ENCODE data around the gene RAMP3. TPM values are rescaled to one million over a fixed set of nuclear protein-coding genes. Genes with fewer than 3 reads are reported as not detected.
"Not testable (repeated sequence)": the region's sequence is repeated elsewhere in the genome, so short reads cannot be mapped to it uniquely, and the experiment has no call there.

RAMP3 gene
- total RNA-seq, 1 donor from 2014 or later = not detected

DNA sequence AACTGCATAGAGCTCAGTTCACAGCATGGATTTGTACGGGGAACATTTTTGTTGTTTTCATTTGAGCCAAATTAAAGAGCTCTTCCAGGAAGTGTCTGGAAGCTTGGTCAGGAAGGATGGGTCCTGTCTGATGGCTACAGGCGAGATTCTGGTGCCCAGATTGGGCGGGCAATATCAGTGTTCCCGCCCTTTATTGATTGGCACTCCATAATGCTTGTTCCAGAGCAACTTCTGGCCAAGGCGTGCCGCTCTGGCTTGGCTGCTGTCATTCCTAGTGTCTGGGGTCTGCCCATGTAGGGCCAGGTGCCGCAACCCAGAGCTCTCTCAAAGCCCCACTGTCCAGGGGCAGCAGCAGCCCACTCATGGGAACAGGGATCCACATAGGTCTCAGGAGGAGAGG is 45.9 kb downstream of the RAMP3 start:
- DNase-seq (ENCODE audit: low spot score) = no peak
- intact Hi-C loops (cut with micrococcal nuclease) = no loop called here
- H3K27me3 Mint-ChIP-seq (ENCODE audit: insufficient read depth) = peaks cover 6% of the 10 kb centered on the region
- peak overlapping the region; percentile 21 for H3K27ac Mint-ChIP-seq
- H3K9me3 Mint-ChIP-seq = peaks cover 12% of the 10 kb centered on the region
- no peak overlapping the region for H3K4me3 Mint-ChIP-seq
- H3K36me3 Mint-ChIP-seq (ENCODE audit: low read depth) = no peaks in the 10 kb centered on the region
- H3K4me1 Mint-ChIP-seq (ENCODE audit: low read depth) = peaks cover 52% of the 10 kb centered on the region

DNA sequence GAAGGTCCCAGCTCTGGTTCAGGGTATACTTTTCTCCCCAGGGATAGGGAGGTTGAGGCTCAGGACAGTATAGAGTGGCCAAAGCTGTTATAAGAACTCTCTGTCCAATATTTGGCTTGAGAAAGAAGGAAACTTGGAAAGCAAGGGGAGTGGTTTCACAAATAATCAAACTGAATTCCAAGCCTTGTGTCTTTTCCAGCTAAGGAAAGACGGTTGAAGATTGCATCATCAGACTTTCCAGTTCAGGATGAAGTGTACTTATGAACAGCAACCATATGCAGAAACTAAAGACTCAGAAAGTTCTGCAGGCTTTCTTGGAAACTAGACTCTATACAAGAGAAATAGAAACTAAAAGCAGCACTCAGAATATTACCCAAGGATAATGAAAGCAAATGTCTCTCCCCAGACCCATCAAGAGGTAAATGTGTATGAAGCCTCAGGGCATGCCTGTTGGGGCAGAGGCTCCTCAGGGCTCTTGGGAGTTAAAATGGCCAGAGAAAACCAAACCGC is 46.4 kb downstream of the RAMP3 start:
- intact Hi-C loops (cut with micrococcal nuclease) = loop anchor here (1.0 kb wide), 1 partner anchor 8 kb away; no protein-coding TSS in a partner anchor
- H3K27me3 Mint-ChIP-seq (ENCODE audit: insufficient read depth) = peaks cover 9% of the 10 kb centered on the region
- DNase-seq (ENCODE audit: low spot score) = peak; percentile 5

DNA sequence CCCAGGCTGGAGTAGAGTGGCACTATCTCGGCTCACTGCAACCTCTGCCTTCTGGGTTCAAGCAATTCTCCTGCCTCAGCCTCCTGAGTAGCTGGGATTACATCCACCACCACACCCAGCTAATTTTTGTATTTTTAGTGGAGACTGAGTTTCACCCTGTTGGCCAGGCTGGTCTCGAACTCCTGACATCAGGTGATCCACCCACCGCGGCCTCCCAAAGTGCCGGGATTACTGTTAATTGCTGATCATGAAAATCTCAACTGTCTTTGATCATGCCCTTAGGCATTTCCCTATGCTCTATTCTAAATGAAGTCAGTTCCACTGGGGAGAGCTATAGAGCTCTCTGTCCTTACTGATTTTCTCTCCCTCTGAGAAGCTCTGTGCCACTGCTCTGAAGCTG is 48.7 kb downstream of the RAMP3 start:
- Mint-ChIP-seq H3K27ac (peak overlapping the region; percentile 13), H3K27me3 (ENCODE audit: insufficient read depth) (peaks cover 14% of the 10 kb centered on the region)

More for the DNA sequence above, 46.4 kb downstream of the RAMP3 start:
- peak overlapping the region; percentile 17 for H3K27ac Mint-ChIP-seq
- peaks cover 12% of the 10 kb centered on the region for H3K9me3 Mint-ChIP-seq
- no peaks in the 10 kb centered on the region for H3K36me3 Mint-ChIP-seq (ENCODE audit: low read depth)
- peak overlapping the region; percentile 42 for H3K4me3 Mint-ChIP-seq
- H3K4me1 Mint-ChIP-seq (ENCODE audit: low read depth) = peaks cover 53% of the 10 kb centered on the region

DNA sequence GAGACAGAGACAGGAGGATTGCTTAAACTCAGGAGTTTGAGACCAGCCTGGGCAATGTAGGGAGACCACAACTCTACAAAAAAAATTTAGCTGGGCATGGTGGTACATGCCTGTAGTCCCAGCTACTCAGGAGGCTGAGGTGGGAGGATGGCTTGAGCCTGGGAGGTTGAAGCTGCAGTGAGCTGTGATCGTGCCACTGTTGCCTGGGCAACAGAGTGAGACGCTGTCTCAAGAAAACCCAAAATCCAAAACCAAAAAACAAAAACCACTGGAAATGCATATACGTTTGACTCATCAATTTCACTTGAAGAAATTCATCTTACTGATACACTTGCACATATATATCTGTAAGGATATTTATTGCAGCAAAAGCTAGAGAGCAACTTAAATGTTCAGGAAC is 52.3 kb downstream of the RAMP3 start:
- H3K4me3 Mint-ChIP-seq; H3K36me3 Mint-ChIP-seq (ENCODE audit: low read depth); H3K9me3 Mint-ChIP-seq; H3K27ac Mint-ChIP-seq; DNase-seq (ENCODE audit: low spot score); intact Hi-C loops (cut with micrococcal nuclease): not testable (repeated sequence)
- peaks cover 27% of the 10 kb centered on the region for H3K27me3 Mint-ChIP-seq (ENCODE audit: insufficient read depth)
- H3K4me1 Mint-ChIP-seq (ENCODE audit: low read depth) = peaks cover 18% of the 10 kb centered on the region

More for the DNA sequence above, 48.7 kb downstream of the RAMP3 start:
- intact Hi-C loops (cut with micrococcal nuclease); H3K36me3 Mint-ChIP-seq (ENCODE audit: low read depth); H3K9me3 Mint-ChIP-seq; H3K4me3 Mint-ChIP-seq; DNase-seq (ENCODE audit: low spot score): not testable (repeated sequence)
- peaks cover 40% of the 10 kb centered on the region for H3K4me1 Mint-ChIP-seq (ENCODE audit: low read depth)

DNA sequence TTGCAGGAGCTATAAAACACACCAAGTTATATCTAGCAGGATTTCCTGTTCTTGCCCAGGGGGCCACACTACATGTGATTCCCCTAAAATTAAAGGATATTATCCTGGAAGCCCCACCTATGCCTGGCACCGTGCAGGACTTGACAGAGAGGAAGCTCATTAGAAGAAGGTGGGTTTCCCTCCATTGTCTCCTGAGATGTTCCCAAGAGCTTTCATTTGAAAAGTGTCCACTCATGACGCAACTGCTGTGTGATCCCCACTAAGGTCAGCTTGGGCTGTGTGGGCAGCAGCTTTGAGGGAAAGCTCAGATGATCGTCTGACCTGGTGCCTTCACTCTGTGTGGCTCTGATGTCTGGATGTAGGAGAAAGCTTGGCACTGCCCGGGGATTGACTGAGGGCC is 53.5 kb downstream of the RAMP3 start:
- peaks cover 36% of the 10 kb centered on the region for H3K27me3 Mint-ChIP-seq (ENCODE audit: insufficient read depth)
- DNase-seq (ENCODE audit: low spot score) = no peak
- H3K27ac Mint-ChIP-seq = no peak overlapping the region
- peaks cover 10% of the 10 kb centered on the region for H3K4me1 Mint-ChIP-seq (ENCODE audit: low read depth)
- no peaks in the 10 kb centered on the region for H3K9me3 Mint-ChIP-seq
- no peaks in the 10 kb centered on the region for H3K36me3 Mint-ChIP-seq (ENCODE audit: low read depth)
- H3K4me3 Mint-ChIP-seq = no peak overlapping the region
- intact Hi-C loops (cut with micrococcal nuclease) = no loop called here

DNA sequence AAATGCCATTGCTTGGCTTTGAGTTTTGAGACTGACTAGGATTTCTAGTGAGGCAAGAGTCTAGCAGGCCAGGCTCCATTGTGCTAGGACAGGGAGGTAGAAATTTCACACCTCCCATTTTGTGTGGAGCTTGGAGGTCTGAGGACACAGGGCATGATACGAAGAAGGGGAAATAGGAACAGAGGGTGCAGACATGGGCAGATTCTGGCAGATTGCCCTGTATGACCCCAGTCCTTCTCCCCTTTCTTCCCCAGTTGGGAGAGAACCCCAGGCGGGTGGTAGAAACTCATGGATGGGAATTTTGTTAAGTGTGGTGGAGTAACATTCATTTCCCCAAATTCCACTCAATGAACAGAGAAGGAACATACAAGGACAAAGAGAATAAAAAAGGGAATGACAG is 54.4 kb downstream of the RAMP3 start:
- no peaks in the 10 kb centered on the region for H3K36me3 Mint-ChIP-seq (ENCODE audit: low read depth)
- H3K4me1 Mint-ChIP-seq (ENCODE audit: low read depth) = peaks cover 10% of the 10 kb centered on the region
- peaks cover 35% of the 10 kb centered on the region for H3K27me3 Mint-ChIP-seq (ENCODE audit: insufficient read depth)
- H3K27ac Mint-ChIP-seq = no peak overlapping the region
- H3K9me3 Mint-ChIP-seq = no peaks in the 10 kb centered on the region
- H3K4me3 Mint-ChIP-seq = no peak overlapping the region
- intact Hi-C loops (cut with micrococcal nuclease) = no loop called here
- no peak for DNase-seq (ENCODE audit: low spot score)

DNA sequence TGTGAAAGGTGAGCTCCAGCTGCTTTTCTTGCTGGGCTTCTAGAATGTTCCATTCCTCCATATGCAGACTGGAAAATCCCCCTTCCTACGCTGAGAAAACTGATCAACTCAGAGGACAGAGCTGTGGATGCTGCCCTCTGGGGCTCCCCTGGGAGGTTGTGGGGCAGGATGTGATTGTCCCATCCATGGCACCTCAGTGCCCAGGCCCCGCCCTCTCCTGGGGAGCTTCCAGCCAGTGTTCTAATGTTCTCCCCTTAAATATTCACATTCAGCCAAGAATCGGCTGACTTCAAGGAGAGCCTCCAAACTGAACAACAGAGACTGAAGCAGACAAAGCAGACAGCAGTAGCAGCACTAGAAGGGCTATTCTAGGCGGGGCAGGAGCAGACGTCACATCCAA is 55.0 kb downstream of the RAMP3 start:
- H3K27me3 Mint-ChIP-seq (ENCODE audit: insufficient read depth) = peaks cover 39% of the 10 kb centered on the region

DNA sequence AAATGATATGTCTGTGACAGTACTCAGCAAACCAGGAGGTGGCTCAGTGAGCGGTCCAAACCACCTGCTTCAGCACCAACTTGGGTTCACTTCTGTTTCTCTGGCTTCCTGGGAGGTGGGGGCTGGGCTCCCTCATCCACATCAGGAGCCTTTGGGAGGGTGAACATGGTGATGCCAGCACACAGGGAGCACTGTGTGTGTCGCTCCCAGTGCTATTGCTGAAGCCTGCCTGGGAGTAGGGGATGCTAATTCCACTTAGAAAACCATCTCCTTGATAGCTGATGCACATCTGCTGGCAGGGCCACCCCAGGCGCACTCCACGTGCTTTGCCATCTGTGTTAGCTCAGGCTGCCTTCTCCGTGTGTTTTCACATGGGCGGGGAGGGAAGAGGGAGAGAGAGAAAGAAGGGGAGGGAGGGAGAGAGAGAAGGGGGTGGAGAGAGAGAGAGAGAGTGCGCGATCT is 58.0 kb downstream of the RAMP3 start:
- Mint-ChIP-seq H3K4me3 (no peak overlapping the region), H3K4me1 (ENCODE audit: low read depth) (no peaks in the 10 kb centered on the region), H3K36me3 (ENCODE audit: low read depth) (no peaks in the 10 kb centered on the region), H3K27ac (no peak overlapping the region), H3K9me3 (no peaks in the 10 kb centered on the region), H3K27me3 (ENCODE audit: insufficient read depth) (peaks cover 36% of the 10 kb centered on the region)
- intact Hi-C loops (cut with micrococcal nuclease) = no loop called here
- DNase-seq (ENCODE audit: low spot score) = no peak

More for the DNA sequence above, 55.0 kb downstream of the RAMP3 start:
- no peak for DNase-seq (ENCODE audit: low spot score)
- Mint-ChIP-seq H3K4me3 (no peak overlapping the region), H3K36me3 (ENCODE audit: low read depth) (no peaks in the 10 kb centered on the region), H3K4me1 (ENCODE audit: low read depth) (peaks cover 10% of the 10 kb centered on the region), H3K27ac (no peak overlapping the region), H3K9me3 (no peaks in the 10 kb centered on the region)
- intact Hi-C loops (cut with micrococcal nuclease) = no loop called here

DNA sequence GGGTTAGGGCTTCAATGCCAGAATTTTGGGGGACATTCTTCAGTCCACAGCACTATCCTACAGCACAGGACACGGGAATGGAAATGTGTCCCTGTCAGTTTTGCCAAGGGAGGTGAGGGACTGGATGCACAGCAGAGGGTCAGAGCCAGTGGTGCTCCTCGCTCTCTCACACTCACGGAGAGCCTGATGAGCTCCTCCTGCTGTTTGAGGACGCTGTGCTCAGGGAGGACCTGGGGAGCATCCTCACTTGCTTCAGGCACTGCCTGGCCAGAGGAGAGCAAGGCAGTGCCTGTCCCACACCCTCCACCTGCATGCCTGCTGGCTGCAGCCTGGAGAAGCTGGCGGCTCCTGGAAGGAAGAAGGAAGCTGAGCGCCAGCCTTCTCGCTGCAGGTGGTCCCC is 58.6 kb downstream of the RAMP3 start:
- no peaks in the 10 kb centered on the region for H3K4me1 Mint-ChIP-seq (ENCODE audit: low read depth)
- H3K36me3 Mint-ChIP-seq (ENCODE audit: low read depth) = no peaks in the 10 kb centered on the region
- H3K27ac Mint-ChIP-seq = no peak overlapping the region
- peaks cover 40% of the 10 kb centered on the region for H3K27me3 Mint-ChIP-seq (ENCODE audit: insufficient read depth)
- no peak overlapping the region for H3K4me3 Mint-ChIP-seq
- no peak for DNase-seq (ENCODE audit: low spot score)
- intact Hi-C loops (cut with micrococcal nuclease) = no loop called here
- no peaks in the 10 kb centered on the region for H3K9me3 Mint-ChIP-seq

DNA sequence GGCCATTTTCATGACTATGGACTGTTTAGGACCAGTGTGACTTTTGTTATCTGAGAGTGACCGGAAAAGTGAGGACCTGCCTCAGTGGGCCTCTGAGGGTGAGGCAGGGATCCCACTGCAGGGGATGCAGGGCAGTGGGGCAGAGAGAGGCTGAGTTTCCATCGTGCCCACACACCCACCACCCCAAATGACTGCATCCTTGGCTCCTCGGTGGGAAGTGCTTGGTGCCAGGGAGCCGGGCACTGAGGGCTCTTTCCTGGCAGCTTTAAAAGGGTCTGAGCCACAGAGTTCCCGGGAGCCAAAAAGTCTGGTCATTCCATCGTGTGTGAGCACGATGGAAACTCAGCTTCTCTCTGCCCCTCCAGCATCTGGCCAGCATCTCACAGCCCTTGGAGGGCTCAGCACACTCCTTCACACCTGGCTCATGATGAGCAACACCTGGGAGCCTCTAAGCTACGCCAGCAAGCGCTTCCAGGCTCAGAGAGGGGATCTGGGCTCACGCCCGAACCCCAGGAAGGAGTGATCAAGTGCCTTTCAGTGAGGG is 59.1 kb downstream of the RAMP3 start:
- Mint-ChIP-seq H3K36me3 (ENCODE audit: low read depth) (no peaks in the 10 kb centered on the region), H3K4me3 (no peak overlapping the region), H3K4me1 (ENCODE audit: low read depth) (no peaks in the 10 kb centered on the region), H3K9me3 (no peaks in the 10 kb centered on the region), H3K27me3 (ENCODE audit: insufficient read depth) (peaks cover 40% of the 10 kb centered on the region), H3K27ac (no peak overlapping the region)
- intact Hi-C loops (cut with micrococcal nuclease) = no loop called here
- no peak for DNase-seq (ENCODE audit: low spot score)

DNA sequence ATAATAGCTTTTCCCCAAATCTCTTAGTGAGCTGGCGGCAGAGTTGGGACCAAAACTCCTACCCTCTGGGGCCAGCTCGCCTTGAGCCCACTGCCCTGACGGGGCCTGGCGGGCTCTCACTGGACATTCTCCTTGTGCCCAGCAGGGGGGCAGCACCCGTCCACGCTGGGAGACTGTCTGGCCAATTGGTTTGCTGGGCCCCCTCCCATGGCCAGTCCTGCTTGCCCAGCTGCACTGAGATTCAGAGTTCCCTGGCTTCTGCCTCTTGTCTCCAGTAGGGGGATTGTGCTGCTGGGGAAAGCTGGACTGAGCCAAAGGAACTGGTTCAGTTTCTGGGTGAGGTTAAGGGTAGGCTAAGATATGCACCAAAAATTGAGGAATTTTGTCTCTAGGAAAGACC is 59.8 kb downstream of the RAMP3 start:
- H3K4me3 Mint-ChIP-seq = no peak overlapping the region
- no peaks in the 10 kb centered on the region for H3K9me3 Mint-ChIP-seq
- no peaks in the 10 kb centered on the region for H3K36me3 Mint-ChIP-seq (ENCODE audit: low read depth)
- DNase-seq (ENCODE audit: low spot score) = no peak
- H3K4me1 Mint-ChIP-seq (ENCODE audit: low read depth) = no peaks in the 10 kb centered on the region
- intact Hi-C loops (cut with micrococcal nuclease) = no loop called here
- peaks cover 40% of the 10 kb centered on the region for H3K27me3 Mint-ChIP-seq (ENCODE audit: insufficient read depth)
- no peak overlapping the region for H3K27ac Mint-ChIP-seq

DNA sequence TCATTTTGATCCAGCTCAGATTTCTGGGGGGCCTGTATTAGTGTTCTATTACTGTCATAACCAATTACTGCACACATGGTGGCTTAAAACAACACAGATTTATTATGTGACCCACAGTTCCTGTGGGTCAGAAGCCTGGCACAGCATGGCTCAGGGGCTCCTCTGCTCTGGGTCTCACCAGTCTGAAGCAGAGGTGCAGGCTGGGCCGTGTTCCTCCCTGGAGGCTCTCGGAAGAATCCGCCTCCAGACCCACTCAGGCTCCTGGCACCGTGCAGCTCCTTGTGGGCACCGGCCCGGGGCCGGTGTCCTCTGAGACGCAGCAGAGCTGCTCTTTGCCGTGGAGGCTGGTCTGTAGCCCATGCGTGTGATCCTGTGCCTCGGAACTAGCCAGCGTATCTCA is 61.5 kb downstream of the RAMP3 start:
- no peak overlapping the region for H3K4me3 Mint-ChIP-seq
- intact Hi-C loops (cut with micrococcal nuclease) = no loop called here

DNA sequence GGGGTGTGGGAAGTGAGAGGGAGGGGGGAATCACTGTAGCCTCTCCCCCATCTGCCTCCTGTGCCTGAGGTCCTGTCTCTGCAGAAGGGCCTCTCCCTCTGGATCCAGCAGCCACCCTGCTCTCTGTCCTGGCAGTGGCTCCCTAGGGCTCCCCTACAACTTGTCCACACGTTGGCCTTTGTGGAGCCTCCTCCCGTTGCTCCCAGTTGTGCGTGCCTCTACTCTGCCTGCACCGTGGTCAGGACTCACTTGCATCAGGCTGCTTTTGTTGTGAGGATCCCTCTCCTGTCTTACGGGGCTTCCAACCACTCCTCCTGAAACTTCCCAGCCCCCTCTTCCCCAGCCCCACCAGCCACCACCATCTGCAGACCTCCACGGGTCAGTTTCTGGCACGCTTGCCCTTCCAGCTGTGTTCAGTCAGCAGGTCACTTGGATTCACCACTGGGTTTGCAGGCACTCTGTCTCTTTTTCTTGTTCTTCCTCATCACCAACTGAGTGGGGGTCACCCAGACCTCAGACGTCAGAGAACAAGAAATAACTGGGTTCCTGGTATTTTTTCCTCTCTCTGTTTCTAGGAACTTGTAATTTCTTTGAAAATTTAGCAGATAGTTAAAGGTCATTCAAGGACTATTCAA is 62.3 kb downstream of the RAMP3 start:
- Mint-ChIP-seq H3K9me3 (no peaks in the 10 kb centered on the region), H3K4me3 (no peak overlapping the region), H3K27me3 (ENCODE audit: insufficient read depth) (peaks cover 31% of the 10 kb centered on the region), H3K4me1 (ENCODE audit: low read depth) (no peaks in the 10 kb centered on the region), H3K27ac (no peak overlapping the region), H3K36me3 (ENCODE audit: low read depth) (no peaks in the 10 kb centered on the region)
- DNase-seq (ENCODE audit: low spot score) = no peak
- intact Hi-C loops (cut with micrococcal nuclease) = no loop called here

More for the DNA sequence above, 61.5 kb downstream of the RAMP3 start:
- H3K27me3 Mint-ChIP-seq (ENCODE audit: insufficient read depth) = peaks cover 39% of the 10 kb centered on the region
- no peaks in the 10 kb centered on the region for H3K36me3 Mint-ChIP-seq (ENCODE audit: low read depth)
- DNase-seq (ENCODE audit: low spot score) = no peak
- H3K9me3 Mint-ChIP-seq = no peaks in the 10 kb centered on the region
- no peaks in the 10 kb centered on the region for H3K4me1 Mint-ChIP-seq (ENCODE audit: low read depth)
- no peak overlapping the region for H3K27ac Mint-ChIP-seq

All from activated T-helper 1 cell treated with anti-CD3 and anti-CD28 coated beads, Interleukin-12 subunit alpha, Interleukin-12 subunit beta, Interleukin-2, Interleukin-4 antibody, amounts not matched to agents 30 ng/mL and 10 ng/mL and 1 ng/mL, durations not matched to agents 14 hours and 24 hours and 36 hours (primary cell).